Tibial artery (tissue), 4 donors: ENCODE data around the gene RSPO4.

ENCODE experiments used
- DNase-seq, 2 donors: peaks; one replicate each; pipeline ENCODE4 v3.0.0-alpha.2; 2019
- H3K27ac ChIP-seq, 2 donors: fragments of 200-600 bp; sonication (generic) in 1 of 2; 1 replicate in 1 of 2; 2 replicates in 1 of 2; pipeline ENCODE4 v1.5.1; 2018 to 2019; ENCODE audit warnings: mild to moderate bottlenecking in 1 of 2
- H3K27me3 ChIP-seq, 2 donors: fragments of 200-600 bp; sonication (generic) in 1 of 2; one replicate each; pipeline versions ENCODE4 v1.5.1 to v1.6.0; 2016 to 2019
- H3K36me3 ChIP-seq, 3 donors: fragments of 200-600 bp; sonication (generic) in 2 of 3; one replicate each; pipeline ENCODE4 v1.5.1; 2016 to 2019; ENCODE audit warnings: mild to moderate bottlenecking in 2 of 3
- H3K4me1 ChIP-seq, 4 donors: fragments of 200-600 bp; sonication (generic) in 2 of 4; 1 replicate in 3 of 4; 2 replicates in 1 of 4; pipeline ENCODE4 v1.5.1; 2016 to 2019
- H3K4me3 ChIP-seq, 2 donors: fragments of 200-600 bp; sonication (generic) in 1 of 2; 1 replicate in 1 of 2; 2 replicates in 1 of 2; pipeline ENCODE4 v1.5.1; 2018 to 2019; ENCODE audit warnings: mild to moderate bottlenecking in 2 of 2
- H3K9me3 ChIP-seq, 3 donors: fragments of 200-600 bp; sonication (generic) in 1 of 3; one replicate each; pipeline ENCODE4 v1.5.1; 2016 to 2019
- CTCF ChIP-seq, 2 experiments: fragments of 200-600 bp in 1 of 2; fragments of 450-650 bp in 1 of 2; IDR thresholded peaks; one replicate each; pipeline ENCODE4 v1.5.1; 2017 to 2019; ENCODE audit warnings: antibody characterized with exemption in 2 of 2, mild to moderate bottlenecking in 1 of 2, moderate library complexity in 1 of 2
- intact Hi-C: fragments of 100-400 bp; cut with DNase I; formaldehyde crosslinking; loops from one replicate; pipeline ENCODE4 v1.15.0; 2023; ENCODE audit warnings: low total_unique reads

The RSPO4 gene

GRCh38 chr20:945841-946240 lies 56.3 kb downstream of the RSPO4 start:
- DNase-seq, result peak in 1 of 2 donors; percentile 32
- Histone ChIP-seq H3K36me3 (no peaks in the 10 kb centered on the region), H3K4me3 (no peak overlapping the region), H3K27ac (no peak overlapping the region), H3K9me3 (no peaks in the 10 kb centered on the region), H3K4me1 (no peaks in the 10 kb centered on the region), H3K27me3 (peaks cover 0 to 17% of the 10 kb centered on the region in 2 donors)
- no peak for TF ChIP-seq CTCF (IDR thresholded peaks at IDR 0.05)
- intact Hi-C loops, result no loop called here

GRCh38 chr20:944774-945410 lies 57.2 kb downstream of the RSPO4 start:
- Histone ChIP-seq H3K36me3 (no peaks in the 10 kb centered on the region), H3K9me3 (no peaks in the 10 kb centered on the region), H3K4me1 (no peaks in the 10 kb centered on the region), H3K4me3 (no peak overlapping the region), H3K27me3 (peaks cover 0 to 17% of the 10 kb centered on the region in 2 donors), H3K27ac (no peak overlapping the region)
- intact Hi-C loops, result no loop called here
- peak in 1 of 2 donors; percentile 41 for DNase-seq
- no peak for TF ChIP-seq CTCF (IDR thresholded peaks at IDR 0.05)

GRCh38 chr20:944148-944547 lies 58.0 kb downstream of the RSPO4 start:
- no peak for TF ChIP-seq CTCF (IDR thresholded peaks at IDR 0.05)
- intact Hi-C loops, result no loop called here
- H3K27me3 ChIP-seq, result peaks cover 0 to 17% of the 10 kb centered on the region in 2 donors

GRCh38 chr20:942611-943010 lies 59.5 kb downstream of the RSPO4 start:
- no peaks in the 10 kb centered on the region for H3K9me3 ChIP-seq
- no peaks in the 10 kb centered on the region for H3K36me3 ChIP-seq
- TF ChIP-seq CTCF (IDR thresholded peaks at IDR 0.05), result no peak
- H3K4me1 ChIP-seq, result no peaks in the 10 kb centered on the region
- H3K27ac ChIP-seq, result no peak overlapping the region
- DNase-seq, result peak in 1 of 2 donors; percentile 17
- intact Hi-C loops, result no loop called here
- H3K4me3 ChIP-seq, result no peak overlapping the region
- peaks cover 0 to 17% of the 10 kb centered on the region in 2 donors for H3K27me3 ChIP-seq

More at GRCh38 chr20:944148-944547, 58.0 kb downstream of the RSPO4 start:
- H3K36me3 ChIP-seq, result no peaks in the 10 kb centered on the region
- H3K9me3 ChIP-seq, result no peaks in the 10 kb centered on the region
- DNase-seq, result no peak
- no peak overlapping the region for H3K27ac ChIP-seq
- H3K4me1 ChIP-seq, result no peaks in the 10 kb centered on the region
- no peak overlapping the region for H3K4me3 ChIP-seq

GRCh38 chr20:940926-941325 lies 61.2 kb downstream of the RSPO4 start:
- intact Hi-C loops, result no loop called here
- Histone ChIP-seq H3K27me3 (peaks cover 0 to 9% of the 10 kb centered on the region in 2 donors), H3K36me3 (no peaks in the 10 kb centered on the region), H3K27ac (no peak overlapping the region), H3K4me1 (no peaks in the 10 kb centered on the region), H3K4me3 (no peak overlapping the region), H3K9me3 (no peaks in the 10 kb centered on the region)
- no peak for TF ChIP-seq CTCF (IDR thresholded peaks at IDR 0.05)
- peak in 1 of 2 donors; percentile 38 for DNase-seq
